ENCODE data around the gene KLHDC10.

DNA sequence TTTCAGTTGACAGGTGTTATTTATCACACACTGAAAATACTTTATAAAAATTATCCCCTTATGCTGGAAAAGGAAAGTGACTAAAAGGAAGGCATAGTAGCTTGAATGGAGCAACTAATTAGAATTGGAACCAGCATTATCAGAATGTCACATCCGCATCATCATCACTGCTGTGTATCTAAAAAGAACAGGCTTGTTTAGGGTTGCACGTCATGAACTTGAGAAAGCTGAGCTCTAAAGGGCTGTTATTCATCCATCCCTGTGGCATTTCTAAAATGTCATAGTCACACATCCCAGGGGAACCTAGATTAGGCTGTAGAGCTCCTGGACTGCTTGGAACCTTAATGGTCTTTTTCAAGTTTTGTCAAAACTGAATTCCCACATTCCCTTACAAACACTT lies 54.4 kb downstream of the KLHDC10 start:
- TF ChIP-seq, protein P1, sequence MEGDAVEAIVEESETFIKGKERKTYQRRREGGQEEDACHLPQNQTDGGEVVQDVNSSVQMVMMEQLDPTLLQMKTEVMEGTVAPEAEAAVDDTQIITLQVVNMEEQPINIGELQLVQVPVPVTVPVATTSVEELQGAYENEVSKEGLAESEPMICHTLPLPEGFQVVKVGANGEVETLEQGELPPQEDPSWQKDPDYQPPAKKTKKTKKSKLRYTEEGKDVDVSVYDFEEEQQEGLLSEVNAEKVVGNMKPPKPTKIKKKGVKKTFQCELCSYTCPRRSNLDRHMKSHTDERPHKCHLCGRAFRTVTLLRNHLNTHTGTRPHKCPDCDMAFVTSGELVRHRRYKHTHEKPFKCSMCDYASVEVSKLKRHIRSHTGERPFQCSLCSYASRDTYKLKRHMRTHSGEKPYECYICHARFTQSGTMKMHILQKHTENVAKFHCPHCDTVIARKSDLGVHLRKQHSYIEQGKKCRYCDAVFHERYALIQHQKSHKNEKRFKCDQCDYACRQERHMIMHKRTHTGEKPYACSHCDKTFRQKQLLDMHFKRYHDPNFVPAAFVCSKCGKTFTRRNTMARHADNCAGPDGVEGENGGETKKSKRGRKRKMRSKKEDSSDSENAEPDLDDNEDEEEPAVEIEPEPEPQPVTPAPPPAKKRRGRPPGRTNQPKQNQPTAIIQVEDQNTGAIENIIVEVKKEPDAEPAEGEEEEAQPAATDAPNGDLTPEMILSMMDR (IDR thresholded peaks at IDR 0.05): no peak
- TF ChIP-seq POLR2A (IDR thresholded peaks at IDR 0.05): no peak
- TF ChIP-seq POLR2AphosphoS5 (IDR thresholded peaks at IDR 0.05): no peak
- TF ChIP-seq EP300 (IDR thresholded peaks at IDR 0.05): no peak
